Measurements from ENCODE around the gene PLSCR2.

DNA sequence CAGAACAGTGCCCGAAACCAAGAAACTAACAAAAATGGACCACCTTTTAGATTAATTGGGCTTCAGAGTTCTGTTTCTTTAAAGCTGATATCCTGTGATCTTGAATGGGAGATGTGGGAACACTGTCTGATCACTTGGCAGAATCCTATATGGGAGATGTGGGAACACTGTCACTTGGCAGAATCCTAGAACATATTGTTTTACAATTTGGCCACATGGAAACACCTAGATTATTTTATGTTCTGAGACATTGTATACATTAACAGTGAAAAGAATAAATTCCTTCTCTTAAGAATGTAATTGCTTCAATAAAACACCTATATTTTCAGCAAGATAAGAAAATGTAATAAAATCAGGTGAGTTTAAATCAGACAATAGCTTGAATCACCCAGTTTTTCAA is 30.3 kb upstream of the PLSCR2 start:
- TF ChIP-seq, protein P1, sequence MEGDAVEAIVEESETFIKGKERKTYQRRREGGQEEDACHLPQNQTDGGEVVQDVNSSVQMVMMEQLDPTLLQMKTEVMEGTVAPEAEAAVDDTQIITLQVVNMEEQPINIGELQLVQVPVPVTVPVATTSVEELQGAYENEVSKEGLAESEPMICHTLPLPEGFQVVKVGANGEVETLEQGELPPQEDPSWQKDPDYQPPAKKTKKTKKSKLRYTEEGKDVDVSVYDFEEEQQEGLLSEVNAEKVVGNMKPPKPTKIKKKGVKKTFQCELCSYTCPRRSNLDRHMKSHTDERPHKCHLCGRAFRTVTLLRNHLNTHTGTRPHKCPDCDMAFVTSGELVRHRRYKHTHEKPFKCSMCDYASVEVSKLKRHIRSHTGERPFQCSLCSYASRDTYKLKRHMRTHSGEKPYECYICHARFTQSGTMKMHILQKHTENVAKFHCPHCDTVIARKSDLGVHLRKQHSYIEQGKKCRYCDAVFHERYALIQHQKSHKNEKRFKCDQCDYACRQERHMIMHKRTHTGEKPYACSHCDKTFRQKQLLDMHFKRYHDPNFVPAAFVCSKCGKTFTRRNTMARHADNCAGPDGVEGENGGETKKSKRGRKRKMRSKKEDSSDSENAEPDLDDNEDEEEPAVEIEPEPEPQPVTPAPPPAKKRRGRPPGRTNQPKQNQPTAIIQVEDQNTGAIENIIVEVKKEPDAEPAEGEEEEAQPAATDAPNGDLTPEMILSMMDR (IDR thresholded peaks at IDR 0.05) = no peak
- TF ChIP-seq REST (IDR thresholded peaks at IDR 0.05; ENCODE audit: insufficient read depth in 1 of 2, low read depth in 2 of 2, low read length in 1 of 2) = no peak
- no peak for TF ChIP-seq TCF7L2 (IDR thresholded peaks at IDR 0.05; ENCODE audit: low read depth, low read length)
- no peak for TF ChIP-seq POLR2AphosphoS5 (IDR thresholded peaks at IDR 0.05; ENCODE audit: low read depth, low read length)
